Mesendoderm (in vitro differentiated cells): ENCODE results near the gene TGM6.

Experiments used
- DNase-seq: peaks from one replicate; pipeline ENCODE4 v3.0.0; 2013
- H2AK5ac ChIP-seq: 2 replicates; pipeline ENCODE4 v1.6.1; 2013; ENCODE audit warnings: low read length, inconsistent platforms
- H2BK120ac ChIP-seq: 2 replicates; pipeline ENCODE4 v1.6.1; 2013; ENCODE audit warnings: low read depth, mild to moderate bottlenecking, low read length, moderate library complexity, mixed read lengths
- H2BK15ac ChIP-seq: replicated peaks from 2 replicates; pipeline ENCODE4 v1.6.1; 2013; ENCODE audit warnings: low read depth, mild to moderate bottlenecking, moderate library complexity
- H2BK5ac ChIP-seq: 2 replicates; pipeline ENCODE4 v1.6.1; 2013; ENCODE audit warnings: low read length, inconsistent platforms
- H3K18ac ChIP-seq: 2 replicates; pipeline ENCODE4 v1.6.1; 2013; ENCODE audit warnings: mild to moderate bottlenecking, low read length, mixed read lengths
- H3K23ac ChIP-seq: one replicate; pipeline ENCODE4 v1.6.1; 2013; ENCODE audit warnings: low read length
- H3K27ac ChIP-seq: 2 replicates; pipeline ENCODE4 v1.5.1; 2013; ENCODE audit warnings: low read depth, mild to moderate bottlenecking, inconsistent platforms, low read length, moderate library complexity
- H3K27me3 ChIP-seq: 2 replicates; pipeline ENCODE4 v1.6.1; 2013; ENCODE audit warnings: low read length, control low read depth, mild to moderate bottlenecking, inconsistent platforms; ENCODE audit not compliant: insufficient read depth, poor library complexity
- H3K36me3 ChIP-seq: 2 replicates; pipeline ENCODE4 v1.6.1; 2013; ENCODE audit warnings: low read length, inconsistent platforms; ENCODE audit not compliant: control insufficient read depth, insufficient read depth
- H3K4ac ChIP-seq: one replicate; pipeline ENCODE4 v1.6.1; 2013; ENCODE audit warnings: low read depth, mild to moderate bottlenecking, low read length, moderate library complexity
- H3K4me1 ChIP-seq: 2 replicates; pipeline ENCODE4 v1.6.1; 2013; ENCODE audit warnings: low read depth, low read length, inconsistent platforms; ENCODE audit not compliant: control insufficient read depth
- H3K4me2 ChIP-seq: 2 replicates; pipeline ENCODE4 v1.6.1; 2013; ENCODE audit warnings: low read length
- H3K4me3 ChIP-seq: 2 replicates; pipeline ENCODE4 v1.5.1; 2013; ENCODE audit warnings: mild to moderate bottlenecking, low read length
- H3K56ac ChIP-seq: one replicate; pipeline ENCODE4 v1.6.1; 2013; ENCODE audit warnings: low read length
- H3K79me1 ChIP-seq: 2 replicates; pipeline ENCODE4 v1.6.1; 2013; ENCODE audit warnings: low read length, inconsistent platforms
- H3K79me2 ChIP-seq: 2 replicates; pipeline ENCODE4 v1.6.1; 2013; ENCODE audit warnings: mild to moderate bottlenecking, low read length; ENCODE audit not compliant: control insufficient read depth, insufficient read depth
- H3K9ac ChIP-seq: 2 replicates; pipeline ENCODE4 v1.6.1; 2013; ENCODE audit warnings: low read length, inconsistent platforms
- H4K5ac ChIP-seq: one replicate; pipeline ENCODE4 v1.6.1; 2013; ENCODE audit warnings: low read length
- H4K8ac ChIP-seq: one replicate; pipeline ENCODE4 v1.6.1; 2013; ENCODE audit warnings: low read depth, mild to moderate bottlenecking, control low read depth, low read length, moderate library complexity
- WGBS: extraction: QIAGEN DNeasy Blood & Tissue Kit; methylation state at CpG from one replicate; pipeline ENCODE4 v1.1.7; 2013; ENCODE audit warnings: low lambda C conversion rate, missing lambda C conversion rate; ENCODE audit not compliant: insufficient coverage; ENCODE audit errors: extremely low coverage; 5-methylcytosine and 5-hydroxymethylcytosine counted together

The TGM6 gene

DNA sequence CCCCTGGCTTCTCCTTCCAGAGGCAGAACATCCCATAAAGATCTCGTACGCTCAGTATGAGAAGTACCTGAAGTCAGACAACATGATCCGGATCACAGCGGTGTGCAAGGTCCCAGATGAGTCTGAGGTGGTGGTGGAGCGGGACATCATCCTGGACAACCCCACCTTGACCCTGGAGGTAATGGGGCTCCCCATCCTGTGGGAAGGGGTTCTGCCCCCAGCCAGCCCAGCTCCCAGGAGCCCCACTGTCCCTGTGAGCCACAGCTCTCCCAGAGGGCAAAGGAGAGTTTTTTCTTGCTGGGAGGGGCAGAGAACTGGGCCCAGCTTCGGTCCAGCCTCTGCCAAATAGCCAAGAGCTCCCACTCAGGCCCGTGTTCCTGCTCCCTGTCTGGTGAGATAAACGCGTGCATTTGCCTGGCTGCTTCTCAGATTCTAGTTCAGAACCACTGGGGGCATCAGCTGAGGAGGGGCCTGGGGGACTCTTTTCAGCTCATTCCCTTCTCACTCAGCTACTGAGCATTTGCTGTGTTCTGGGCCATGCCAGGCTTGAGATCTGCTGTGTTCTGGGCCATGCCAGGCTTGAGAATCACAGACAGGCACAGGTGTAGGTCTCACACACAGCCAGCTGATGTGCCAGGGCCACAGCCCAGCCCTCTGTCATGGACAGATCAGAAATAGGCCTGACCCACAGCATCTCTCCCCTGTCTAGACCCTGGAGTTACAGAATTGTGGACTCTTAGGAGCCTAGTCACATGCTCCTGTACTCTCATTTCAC, 45.4 kb upstream of the TGM6 start:
- H3K4me1 ChIP-seq = no peaks in the 10 kb centered on the region
- DNase-seq = no peak
- no peak overlapping the region for H3K4ac ChIP-seq
- no peaks in the 10 kb centered on the region for H3K79me2 ChIP-seq
- H3K27ac ChIP-seq = no peak overlapping the region
- no peak overlapping the region for H2BK15ac ChIP-seq
- no peak overlapping the region for H2AK5ac ChIP-seq
- no peak overlapping the region for H3K23ac ChIP-seq
- WGBS = no CpG with 5 or more reads among the region's 9 CpGs
- H2BK5ac ChIP-seq = no peak overlapping the region
- no peak overlapping the region for H4K8ac ChIP-seq
- no peak overlapping the region for H3K18ac ChIP-seq
- no peak overlapping the region for H4K5ac ChIP-seq
- H3K27me3 ChIP-seq = no peaks in the 10 kb centered on the region
- H3K4me2 ChIP-seq = no peak overlapping the region
- no peaks in the 10 kb centered on the region for H3K79me1 ChIP-seq
- H3K56ac ChIP-seq = no peak overlapping the region
- H3K9ac ChIP-seq = no peak overlapping the region
- H3K4me3 ChIP-seq = no peak overlapping the region
- no peak overlapping the region for H2BK120ac ChIP-seq
- H3K36me3 ChIP-seq = no peaks in the 10 kb centered on the region

DNA sequence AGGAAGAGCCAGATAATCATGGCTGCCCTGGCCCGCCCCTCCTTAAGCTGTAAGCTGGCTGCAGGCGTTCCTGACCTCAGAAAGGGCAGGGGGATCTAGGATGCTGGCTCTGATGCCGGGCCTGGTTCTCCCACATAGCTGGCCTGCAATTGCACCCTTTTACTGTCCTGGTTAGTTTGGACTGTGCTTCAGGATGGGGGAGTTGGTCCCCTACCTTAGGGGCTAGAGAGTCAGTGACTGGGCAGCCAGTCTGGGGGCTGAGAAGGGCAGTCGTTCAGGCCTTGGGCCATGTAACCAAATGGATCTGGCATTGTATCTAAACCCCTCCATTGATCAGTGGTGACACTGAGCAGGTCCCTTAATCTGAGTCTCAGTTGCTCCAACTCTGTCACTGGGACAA, 44.2 kb upstream of the TGM6 start:
- Histone ChIP-seq H3K9ac (no peak overlapping the region), H3K79me1 (no peaks in the 10 kb centered on the region), H2BK120ac (no peak overlapping the region), H2AK5ac (no peak overlapping the region), H3K18ac (no peak overlapping the region), H3K56ac (no peak overlapping the region), H2BK15ac (no peak overlapping the region), H2BK5ac (no peak overlapping the region), H3K4me2 (no peak overlapping the region), H3K36me3 (no peaks in the 10 kb centered on the region), H3K4me3 (no peak overlapping the region), H3K4me1 (no peaks in the 10 kb centered on the region), H4K8ac (no peak overlapping the region), H3K4ac (no peak overlapping the region), H4K5ac (no peak overlapping the region), H3K79me2 (no peaks in the 10 kb centered on the region), H3K27ac (no peak overlapping the region), H3K27me3 (no peaks in the 10 kb centered on the region), H3K23ac (no peak overlapping the region)
- DNase-seq = no peak
- no CpG with 5 or more reads among the region's 4 CpGs for WGBS

DNA sequence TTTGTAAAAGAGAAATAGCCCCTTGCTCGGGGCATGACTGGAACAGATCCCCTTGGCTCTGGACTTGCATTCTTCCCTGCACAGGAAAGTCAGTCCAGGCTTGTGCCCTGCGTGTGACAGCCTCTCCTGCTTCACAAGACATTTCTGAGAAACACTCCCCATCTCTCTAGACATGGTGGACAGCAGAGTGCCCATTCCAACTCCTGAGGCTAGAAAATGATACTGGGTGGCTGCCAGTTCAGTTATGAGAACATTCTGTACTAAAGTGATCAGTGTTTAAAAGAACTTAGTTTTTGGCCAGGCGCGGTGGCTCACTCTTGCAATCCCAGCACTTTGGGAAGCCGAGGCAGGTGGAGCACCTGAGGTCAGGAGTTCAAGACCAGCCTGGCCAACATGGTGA, 43.6 kb upstream of the TGM6 start:
- Histone ChIP-seq H3K36me3 (no peaks in the 10 kb centered on the region), H2BK5ac (no peak overlapping the region), H3K23ac (no peak overlapping the region), H4K8ac (no peak overlapping the region), H3K4ac (no peak overlapping the region), H3K56ac (no peak overlapping the region), H3K79me2 (no peaks in the 10 kb centered on the region), H3K18ac (no peak overlapping the region), H3K9ac (no peak overlapping the region), H2BK120ac (no peak overlapping the region), H3K79me1 (no peaks in the 10 kb centered on the region), H3K4me3 (no peak overlapping the region), H4K5ac (no peak overlapping the region), H2BK15ac (no peak overlapping the region), H2AK5ac (no peak overlapping the region), H3K4me1 (no peaks in the 10 kb centered on the region), H3K27ac (no peak overlapping the region), H3K4me2 (no peak overlapping the region), H3K27me3 (no peaks in the 10 kb centered on the region)
- DNase-seq = no peak
- no CpG with 5 or more reads among the region's 5 CpGs for WGBS

DNA sequence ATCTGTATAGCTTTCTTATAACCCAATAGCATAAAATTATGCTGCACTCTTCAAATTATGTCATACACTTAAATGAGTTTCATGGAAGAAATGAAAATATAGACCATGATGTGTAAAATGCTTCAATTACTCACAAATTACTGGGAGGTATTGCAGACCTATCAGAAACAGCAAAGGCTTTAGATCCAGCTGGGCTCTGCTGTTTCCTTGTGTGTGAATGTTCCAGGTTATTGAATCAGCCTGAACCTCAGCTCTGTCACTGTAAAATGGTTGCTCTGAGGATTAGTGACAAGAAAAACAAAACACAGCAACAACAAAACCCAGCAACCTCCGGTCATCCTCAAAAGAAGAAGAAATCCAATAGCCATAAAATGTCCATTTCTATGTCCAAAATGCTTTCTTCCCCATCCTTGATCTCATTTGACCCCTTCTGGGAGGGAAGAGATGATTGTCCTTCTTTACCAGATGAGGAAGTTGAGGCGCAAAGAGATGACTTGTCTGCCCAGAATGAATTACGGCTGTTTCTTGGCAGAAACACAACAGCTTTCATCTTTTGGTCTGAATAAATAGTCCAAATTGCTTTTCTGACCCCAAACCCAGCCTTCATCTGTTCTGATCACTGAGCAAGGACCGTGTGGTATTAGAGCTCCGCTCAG, 42.2 kb upstream of the TGM6 start:
- WGBS = no CpG with 5 or more reads among the region's 5 CpGs
- Histone ChIP-seq H3K4me2 (no peak overlapping the region), H3K79me2 (no peaks in the 10 kb centered on the region), H3K36me3 (no peaks in the 10 kb centered on the region), H3K79me1 (no peaks in the 10 kb centered on the region), H3K9ac (no peak overlapping the region), H3K23ac (no peak overlapping the region), H3K27me3 (no peaks in the 10 kb centered on the region), H4K8ac (no peak overlapping the region), H3K4me3 (no peak overlapping the region), H3K4me1 (no peaks in the 10 kb centered on the region), H3K4ac (no peak overlapping the region), H3K18ac (no peak overlapping the region), H3K27ac (no peak overlapping the region), H2BK15ac (no peak overlapping the region), H3K56ac (no peak overlapping the region), H2BK120ac (no peak overlapping the region), H4K5ac (no peak overlapping the region), H2BK5ac (no peak overlapping the region), H2AK5ac (no peak overlapping the region)
- DNase-seq = no peak

DNA sequence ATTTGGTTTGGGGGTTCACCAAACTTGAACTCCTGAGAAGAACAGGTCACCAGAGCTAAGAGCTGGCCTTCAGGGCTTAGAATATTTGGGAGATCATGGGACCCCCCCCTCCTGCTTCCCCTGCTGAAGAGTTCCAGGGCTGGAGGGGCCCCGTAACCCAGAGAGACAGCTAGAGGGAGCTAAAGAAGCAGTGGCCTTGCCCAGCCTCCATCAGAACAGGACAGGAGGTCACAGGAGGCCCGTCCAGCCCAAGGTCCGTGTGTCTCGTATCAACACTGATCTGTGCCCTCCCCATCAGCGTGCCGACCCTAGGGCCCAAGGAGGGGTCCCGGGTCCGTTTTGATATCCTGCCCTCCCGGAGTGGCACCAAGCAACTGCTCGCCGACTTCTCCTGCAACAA, 40.6 kb upstream of the TGM6 start:
- no CpG with 5 or more reads among the region's 11 CpGs for WGBS

More for the DNA sequence above, 40.6 kb upstream of the TGM6 start:
- Histone ChIP-seq H3K9ac (no peak overlapping the region), H3K4me1 (no peaks in the 10 kb centered on the region), H3K4me3 (no peak overlapping the region), H2BK120ac (no peak overlapping the region), H3K4ac (no peak overlapping the region), H3K27me3 (no peaks in the 10 kb centered on the region), H4K8ac (no peak overlapping the region), H3K79me1 (no peaks in the 10 kb centered on the region), H2BK15ac (no peak overlapping the region), H3K23ac (no peak overlapping the region), H3K36me3 (no peaks in the 10 kb centered on the region), H3K4me2 (no peak overlapping the region), H3K79me2 (no peaks in the 10 kb centered on the region), H2AK5ac (no peak overlapping the region), H3K27ac (no peak overlapping the region), H3K56ac (no peak overlapping the region), H2BK5ac (no peak overlapping the region), H3K18ac (no peak overlapping the region), H4K5ac (no peak overlapping the region)
- DNase-seq = peak; percentile 9
